ENCODE measurements around the gene ABCA2.

Gene ABCA2

DNA sequence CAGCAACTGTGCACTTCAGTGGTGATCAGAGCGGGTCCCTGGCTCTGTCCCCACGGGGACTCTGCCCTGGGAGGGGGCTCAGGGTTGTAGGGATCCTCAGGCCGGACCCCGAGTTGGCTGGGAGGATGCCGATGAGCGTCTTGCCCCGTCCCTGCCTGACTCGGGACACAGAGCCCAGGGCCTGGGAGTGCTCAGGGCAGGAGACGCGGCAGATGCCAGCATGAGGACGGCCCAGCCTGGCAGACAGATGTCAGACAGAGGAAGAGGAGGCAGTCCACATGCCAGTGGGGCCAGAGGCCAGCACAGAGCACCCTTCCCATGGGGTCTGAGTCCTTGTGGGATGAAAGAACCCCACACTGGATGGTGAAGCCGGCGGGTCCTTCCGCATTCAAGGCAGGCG is 64.7 kb downstream of the ABCA2 start:
- no peak overlapping the region for H2AFZ ChIP-seq (ENCODE audit: low read length)
- no peak overlapping the region for H3K4me2 ChIP-seq (ENCODE audit: low read length)
- no peak overlapping the region for H3K27ac ChIP-seq (ENCODE audit: low read depth, low read length, poor library complexity, severe bottlenecking)
- H3K9me2 ChIP-seq (ENCODE audit: low read depth, low read length): no peaks in the 10 kb centered on the region
- peaks cover 19% of the 10 kb centered on the region; the same call in 1 of the 2 replicates for H3K27me3 ChIP-seq (ENCODE audit: insufficient read depth, low read length)
- no peaks in the 10 kb centered on the region for H3K79me2 ChIP-seq (ENCODE audit: insufficient read depth, low read length)
- no peaks in the 10 kb centered on the region for H3K9me3 ChIP-seq (ENCODE audit: low read length)
- H3K9ac ChIP-seq (ENCODE audit: low read length): no peak overlapping the region
- H3F3A ChIP-seq (ENCODE audit: insufficient read depth, low read length): no peaks in the 10 kb centered on the region
- no peaks in the 10 kb centered on the region for H4K20me1 ChIP-seq (ENCODE audit: insufficient read depth, low read length)
- peaks cover 5% of the 10 kb centered on the region for H3K4me1 ChIP-seq (ENCODE audit: insufficient read depth, low read length, severe bottlenecking)
- TF ChIP-seq, protein P1, sequence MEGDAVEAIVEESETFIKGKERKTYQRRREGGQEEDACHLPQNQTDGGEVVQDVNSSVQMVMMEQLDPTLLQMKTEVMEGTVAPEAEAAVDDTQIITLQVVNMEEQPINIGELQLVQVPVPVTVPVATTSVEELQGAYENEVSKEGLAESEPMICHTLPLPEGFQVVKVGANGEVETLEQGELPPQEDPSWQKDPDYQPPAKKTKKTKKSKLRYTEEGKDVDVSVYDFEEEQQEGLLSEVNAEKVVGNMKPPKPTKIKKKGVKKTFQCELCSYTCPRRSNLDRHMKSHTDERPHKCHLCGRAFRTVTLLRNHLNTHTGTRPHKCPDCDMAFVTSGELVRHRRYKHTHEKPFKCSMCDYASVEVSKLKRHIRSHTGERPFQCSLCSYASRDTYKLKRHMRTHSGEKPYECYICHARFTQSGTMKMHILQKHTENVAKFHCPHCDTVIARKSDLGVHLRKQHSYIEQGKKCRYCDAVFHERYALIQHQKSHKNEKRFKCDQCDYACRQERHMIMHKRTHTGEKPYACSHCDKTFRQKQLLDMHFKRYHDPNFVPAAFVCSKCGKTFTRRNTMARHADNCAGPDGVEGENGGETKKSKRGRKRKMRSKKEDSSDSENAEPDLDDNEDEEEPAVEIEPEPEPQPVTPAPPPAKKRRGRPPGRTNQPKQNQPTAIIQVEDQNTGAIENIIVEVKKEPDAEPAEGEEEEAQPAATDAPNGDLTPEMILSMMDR (IDR thresholded peaks at IDR 0.05; ENCODE audit: low read length): no peak
- TF ChIP-seq EZH2 (IDR thresholded peaks at IDR 0.05; ENCODE audit: borderline replicate concordance, low read length): no peak
- H3K4me3 ChIP-seq (ENCODE audit: low read depth, low read length, poor library complexity, severe bottlenecking): no peak overlapping the region
- no peaks in the 10 kb centered on the region for H3K36me3 ChIP-seq (ENCODE audit: insufficient read depth, low read length)

DNA sequence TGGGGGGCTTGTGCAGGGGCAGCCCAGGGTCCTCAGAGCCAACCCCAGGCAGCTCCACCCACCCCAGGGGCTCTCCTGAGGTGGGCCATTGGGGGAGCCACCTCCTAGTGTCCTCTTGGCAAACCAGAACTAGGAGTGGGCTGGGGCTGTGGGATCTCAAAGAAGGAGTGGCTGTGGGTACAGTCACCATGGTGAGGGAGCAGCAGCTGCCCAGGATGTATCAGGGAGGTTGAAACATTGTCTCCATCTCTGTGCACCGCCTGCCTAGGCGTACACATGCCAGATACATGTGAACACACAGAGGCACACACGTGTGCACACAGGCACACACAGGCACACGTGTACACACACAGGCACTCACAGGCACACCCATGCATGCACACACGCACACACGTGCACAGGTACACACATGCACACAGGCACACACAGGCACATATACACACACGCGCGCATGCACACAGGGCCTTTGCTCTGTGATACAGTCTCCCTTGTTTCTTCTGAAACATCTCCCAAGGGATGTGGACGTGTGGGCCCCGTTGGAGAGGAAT is 65.3 kb downstream of the ABCA2 start:
- Histone ChIP-seq H3K36me3 (ENCODE audit: insufficient read depth, low read length) (no peaks in the 10 kb centered on the region), H3K4me2 (ENCODE audit: low read length) (no peak overlapping the region), H3K9ac (ENCODE audit: low read length) (no peak overlapping the region), H3K27me3 (ENCODE audit: insufficient read depth, low read length) (peaks cover 24% of the 10 kb centered on the region; the same call in 1 of the 2 replicates), H3K9me3 (ENCODE audit: low read length) (no peaks in the 10 kb centered on the region), H3K9me2 (ENCODE audit: low read depth, low read length) (no peaks in the 10 kb centered on the region), H2AFZ (ENCODE audit: low read length) (no peak overlapping the region), H3K4me1 (ENCODE audit: insufficient read depth, low read length, severe bottlenecking) (peaks cover 5% of the 10 kb centered on the region), H4K20me1 (ENCODE audit: insufficient read depth, low read length) (no peaks in the 10 kb centered on the region), H3K27ac (ENCODE audit: low read depth, low read length, poor library complexity, severe bottlenecking) (no peak overlapping the region), H3K4me3 (ENCODE audit: low read depth, low read length, poor library complexity, severe bottlenecking) (no peak overlapping the region), H3F3A (ENCODE audit: insufficient read depth, low read length) (no peaks in the 10 kb centered on the region), H3K79me2 (ENCODE audit: insufficient read depth, low read length) (no peaks in the 10 kb centered on the region)
- TF ChIP-seq, protein P1 (IDR thresholded peaks at IDR 0.05; ENCODE audit: low read length): no peak
- TF ChIP-seq EZH2 (IDR thresholded peaks at IDR 0.05; ENCODE audit: borderline replicate concordance, low read length): no peak

DNA sequence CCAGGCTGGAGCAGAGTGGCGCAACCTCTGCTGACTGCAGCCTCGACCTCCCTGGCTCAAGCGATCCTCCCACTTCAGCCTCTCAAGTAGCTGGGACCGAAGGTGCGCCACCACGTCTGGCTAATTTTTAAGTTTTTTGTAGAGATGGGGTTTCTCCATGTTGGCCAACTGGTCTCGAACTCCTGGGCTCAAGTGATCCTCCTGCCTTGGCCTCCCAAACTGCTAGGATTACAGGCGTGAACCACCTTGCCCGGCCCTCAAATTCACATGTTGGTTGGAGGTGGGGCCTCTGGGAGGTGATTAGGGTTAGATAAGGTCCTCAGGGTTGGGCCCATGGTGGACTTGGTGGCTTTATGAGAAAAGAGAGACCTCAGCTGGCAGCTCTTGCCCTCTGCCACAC is 65.9 kb downstream of the ABCA2 start:
- Histone ChIP-seq H3K36me3 (ENCODE audit: insufficient read depth, low read length) (no peaks in the 10 kb centered on the region), H3K4me1 (ENCODE audit: insufficient read depth, low read length, severe bottlenecking) (peaks cover 5% of the 10 kb centered on the region), H2AFZ (ENCODE audit: low read length) (no peak overlapping the region), H3K9me3 (ENCODE audit: low read length) (no peaks in the 10 kb centered on the region), H4K20me1 (ENCODE audit: insufficient read depth, low read length) (no peaks in the 10 kb centered on the region), H3K4me2 (ENCODE audit: low read length) (no peak overlapping the region), H3K9ac (ENCODE audit: low read length) (no peak overlapping the region), H3K27me3 (ENCODE audit: insufficient read depth, low read length) (peaks cover 24% of the 10 kb centered on the region; the same call in 1 of the 2 replicates), H3K9me2 (ENCODE audit: low read depth, low read length) (no peaks in the 10 kb centered on the region), H3F3A (ENCODE audit: insufficient read depth, low read length) (no peaks in the 10 kb centered on the region), H3K4me3 (ENCODE audit: low read depth, low read length, poor library complexity, severe bottlenecking) (no peak overlapping the region), H3K27ac (ENCODE audit: low read depth, low read length, poor library complexity, severe bottlenecking) (no peak overlapping the region), H3K79me2 (ENCODE audit: insufficient read depth, low read length) (no peaks in the 10 kb centered on the region)
- TF ChIP-seq EZH2 (IDR thresholded peaks at IDR 0.05; ENCODE audit: borderline replicate concordance, low read length): no peak
- TF ChIP-seq, protein P1 (IDR thresholded peaks at IDR 0.05; ENCODE audit: low read length): no peak
